Jurkat, Clone E6-1 (cell line): ENCODE results near the gene HK1.
A peak's percentile ranks its signal among the peaks of the same experiment; 100 is the strongest.

ENCODE experiments used
- DNase-seq: peaks from one replicate; pipeline ENCODE4 v3.0.0-alpha.2; 2011; ENCODE audit warnings: low read depth, low spot score
- H3K4me3 ChIP-seq: 2 replicates; pipeline ENCODE4 v1.5.1; 2011; ENCODE audit warnings: mild to moderate bottlenecking, low read length, control low read depth, moderate library complexity

Gene HK1

DNA sequence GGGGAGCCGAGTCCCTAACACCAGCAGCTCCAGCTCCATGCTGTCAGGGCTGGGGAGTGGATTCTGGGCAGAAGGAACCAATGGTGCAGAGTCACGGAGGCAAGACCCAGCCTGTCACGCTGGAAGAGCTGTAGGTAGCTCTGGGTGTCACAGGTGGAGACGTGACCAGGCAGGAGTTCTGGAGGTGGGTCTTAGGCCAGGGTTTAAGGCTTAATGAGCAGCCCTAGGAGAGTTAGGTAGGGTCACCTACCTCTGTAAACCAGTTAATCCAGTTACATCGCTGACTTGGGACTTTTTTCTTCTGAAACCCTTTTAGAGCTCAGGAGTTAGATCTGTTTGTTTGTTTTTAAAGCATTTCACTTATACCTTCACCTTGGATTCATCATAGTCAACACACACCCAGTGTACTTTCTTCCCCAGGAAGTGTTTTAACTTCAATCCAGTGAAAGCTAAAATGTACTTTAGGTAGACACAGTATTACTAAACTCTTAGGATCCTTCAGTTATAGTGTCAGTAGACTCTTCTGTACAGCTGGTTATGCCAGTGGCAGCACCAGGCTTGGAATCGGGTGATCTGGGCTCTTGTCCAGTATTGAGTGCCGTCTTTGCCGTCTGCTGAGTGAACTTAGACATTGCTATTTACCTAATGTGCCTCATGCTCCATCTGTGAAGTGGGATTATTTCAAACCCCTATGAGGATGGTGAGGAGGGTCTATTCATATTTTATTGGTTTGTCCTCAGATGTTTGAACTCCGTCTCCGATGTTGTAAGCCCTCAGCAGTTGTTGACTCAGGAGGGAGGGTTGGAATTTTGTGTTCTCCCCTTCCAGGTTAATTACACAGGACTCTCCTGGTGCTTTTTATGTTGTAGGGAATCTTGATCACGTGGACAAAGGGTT lies 107.4 kb downstream of the HK1 start:
- H3K4me3 ChIP-seq: no peak overlapping the region
- no peak for DNase-seq

GRCh38 chr10:69387500-69387899 lies 109.2 kb downstream of the HK1 start:
- no peak overlapping the region for H3K4me3 ChIP-seq
- no peak for DNase-seq

DNA sequence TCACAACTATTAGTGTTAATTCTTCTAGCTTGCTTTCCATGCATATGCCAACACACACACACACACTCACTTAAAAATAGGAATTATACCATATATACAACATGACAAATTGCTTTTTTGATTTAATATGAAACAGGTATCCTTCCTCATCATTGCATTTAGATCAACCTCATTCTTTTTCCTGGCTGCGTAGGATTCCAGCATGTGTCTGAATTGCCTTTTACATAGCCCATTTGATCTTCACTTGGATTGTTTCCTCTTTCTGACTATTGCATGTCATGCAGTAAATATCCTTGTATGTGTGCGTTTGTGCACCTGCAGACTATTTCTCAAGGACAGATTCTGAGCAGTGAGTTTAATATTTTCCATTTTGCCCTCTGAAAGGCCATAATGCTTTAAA lies 110.2 kb downstream of the HK1 start:
- no peak for DNase-seq
- H3K4me3 ChIP-seq: no peak overlapping the region

GRCh38 chr10:69389827-69390490 lies 111.7 kb downstream of the HK1 start:
- no peak overlapping the region for H3K4me3 ChIP-seq
- DNase-seq: peak; percentile 42

DNA sequence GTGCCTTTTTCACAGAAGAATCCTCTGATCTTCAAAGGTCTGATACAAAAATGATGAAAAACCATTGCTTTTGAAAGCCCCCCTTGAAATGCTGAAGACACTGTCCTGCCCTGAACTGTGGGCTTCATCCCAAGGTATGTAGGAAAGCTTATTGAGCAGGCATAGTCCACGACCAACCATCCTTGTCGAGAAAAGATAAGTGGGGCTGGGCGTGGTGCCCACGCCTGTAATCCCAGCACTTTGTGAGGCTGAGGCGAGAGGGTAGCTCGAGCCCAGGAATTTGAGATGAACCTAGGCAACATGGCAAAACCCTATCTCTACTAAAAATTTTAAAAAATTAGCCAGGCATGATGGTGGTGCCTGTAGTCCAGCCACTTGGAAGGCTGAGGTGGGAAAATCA lies 112.9 kb downstream of the HK1 start:
- DNase-seq: no peak
- no peak overlapping the region for H3K4me3 ChIP-seq

- peak; percentile 79 for DNase-seq
- no peak overlapping the region for H3K4me3 ChIP-seq
Observed at GRCh38 chr10:69392481-69393000, 114.2 kb downstream of the HK1 start.

- no peak for DNase-seq
- H3K4me3 ChIP-seq: no peak overlapping the region
Observed at GRCh38 chr10:69394020-69394419, 115.7 kb downstream of the HK1 start.

DNA sequence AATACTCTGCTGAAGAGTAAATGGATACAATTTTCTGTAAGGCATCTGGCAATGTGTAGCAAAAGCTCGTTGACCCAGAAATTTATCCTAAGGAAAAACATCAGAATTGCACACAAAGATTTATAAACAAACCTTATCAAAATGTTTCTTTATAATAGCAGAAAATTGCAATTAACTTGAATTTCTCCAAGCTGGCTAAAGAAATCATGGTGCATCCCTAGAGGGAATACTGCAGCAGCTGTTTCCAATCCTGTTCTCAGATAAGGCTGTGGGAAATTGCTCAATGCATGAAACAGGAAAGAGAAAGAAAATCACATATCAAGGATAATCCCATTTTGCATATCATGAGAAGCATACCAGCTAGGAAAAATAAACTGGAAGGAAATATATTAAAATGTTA lies 119.7 kb downstream of the HK1 start:
- DNase-seq: no peak
- H3K4me3 ChIP-seq: no peak overlapping the region

- H3K4me3 ChIP-seq: no peak overlapping the region
- no peak for DNase-seq
Observed at GRCh38 chr10:69398466-69398865, 120.2 kb downstream of the HK1 start.

GRCh38 chr10:69400936-69401335 lies 122.6 kb downstream of the HK1 start:
- no peak overlapping the region for H3K4me3 ChIP-seq
- no peak for DNase-seq

- no peak for DNase-seq
Observed at GRCh38 chr10:69401416-69401815, 123.1 kb downstream of the HK1 start.

DNA sequence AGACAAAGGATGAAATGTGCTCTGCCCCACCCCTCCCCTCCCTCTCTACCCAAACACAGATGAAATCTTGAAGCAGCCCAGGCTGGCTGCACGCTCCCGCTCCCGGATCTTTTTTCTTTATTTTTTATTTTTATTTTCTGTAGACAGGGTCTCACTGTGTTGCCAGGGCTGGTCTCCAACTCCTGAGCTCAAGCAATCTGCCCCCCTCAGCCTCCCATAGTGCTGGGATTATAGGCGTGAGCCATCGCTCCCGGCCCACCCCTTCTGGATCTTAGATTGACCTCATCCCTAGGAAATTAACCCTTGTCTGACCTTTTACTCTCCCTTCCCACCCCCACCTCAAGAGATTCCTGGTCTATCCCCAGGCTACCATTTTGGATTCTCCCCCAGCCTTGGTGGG lies 124.1 kb downstream of the HK1 start:
- DNase-seq: no peak
- H3K4me3 ChIP-seq: no peak overlapping the region

More at GRCh38 chr10:69401416-69401815, 123.1 kb downstream of the HK1 start:
- no peak overlapping the region for H3K4me3 ChIP-seq

- no peak overlapping the region for H3K4me3 ChIP-seq
- no peak for DNase-seq
Observed at GRCh38 chr10:69403066-69403465, 124.8 kb downstream of the HK1 start.

GRCh38 chr10:69403519-69403918 lies 125.2 kb downstream of the HK1 start:
- DNase-seq: no peak

DNA sequence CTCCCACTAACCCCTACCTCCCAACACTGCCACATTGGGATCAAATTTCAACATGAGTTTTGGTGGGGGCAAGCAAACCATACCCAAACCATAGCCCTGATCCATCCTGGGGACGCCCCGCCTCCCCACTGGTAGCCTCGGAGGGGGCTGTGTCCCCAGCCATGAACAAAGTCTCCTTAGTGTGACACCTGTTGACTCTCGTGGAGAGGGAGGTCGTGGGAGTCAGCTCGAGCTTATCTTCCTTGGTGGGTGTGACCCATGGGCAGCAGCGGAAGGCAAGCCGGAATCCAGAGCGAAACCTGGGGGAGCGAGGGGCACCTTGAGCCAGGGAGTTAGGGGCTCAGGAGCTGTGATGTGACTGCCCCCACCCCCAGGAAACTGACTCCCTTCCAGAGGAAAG lies 126.5 kb downstream of the HK1 start:
- no peak for DNase-seq
- H3K4me3 ChIP-seq: no peak overlapping the region

More at GRCh38 chr10:69403519-69403918, 125.2 kb downstream of the HK1 start:
- no peak overlapping the region for H3K4me3 ChIP-seq

DNA sequence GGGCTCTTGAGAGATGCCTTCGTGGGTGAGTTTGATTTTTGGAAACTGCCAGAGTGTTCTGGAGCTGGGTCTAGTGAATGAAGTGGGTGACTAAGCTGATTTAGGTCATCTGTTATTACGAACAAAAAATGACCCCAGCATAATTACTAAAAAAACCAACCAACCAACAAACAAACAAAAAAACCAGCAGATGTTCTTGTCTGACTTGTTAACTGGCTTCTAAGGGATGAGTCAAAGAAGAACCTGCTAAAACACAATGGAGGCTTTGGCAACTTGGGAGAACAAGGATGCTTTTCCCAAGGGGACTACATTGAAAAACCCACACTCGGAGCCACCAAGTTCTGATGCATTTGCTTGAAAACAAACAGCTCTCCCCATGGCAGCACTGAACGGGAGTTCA lies 126.9 kb downstream of the HK1 start:
- no peak for DNase-seq
- H3K4me3 ChIP-seq: no peak overlapping the region

DNA sequence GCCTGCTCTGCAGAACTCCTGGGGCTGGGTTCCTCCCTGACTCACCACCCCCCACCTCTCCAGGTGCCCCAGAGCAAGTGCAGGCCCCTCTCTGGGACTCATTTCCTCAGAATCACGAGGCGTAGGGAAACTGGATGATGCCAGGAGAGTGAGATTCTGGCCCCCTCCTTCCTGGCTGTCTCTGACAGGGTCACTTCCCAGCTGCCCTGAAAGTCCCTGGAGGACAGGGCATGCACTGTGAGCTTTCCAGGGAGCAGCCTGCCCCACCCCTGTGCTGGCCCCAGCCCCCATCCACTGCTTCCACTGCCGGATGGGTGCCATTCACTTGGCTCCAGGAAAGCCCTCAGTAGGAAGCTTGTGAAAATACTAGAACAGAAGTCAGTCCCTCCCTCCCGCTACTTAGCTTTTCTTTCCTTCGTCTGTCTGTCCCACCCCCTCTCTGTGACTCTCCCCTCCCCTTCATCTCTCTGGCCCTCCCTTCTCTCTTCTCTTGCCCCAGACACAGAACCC lies 128.1 kb downstream of the HK1 start:
- no peak for DNase-seq
- no peak overlapping the region for H3K4me3 ChIP-seq

- no peak overlapping the region for H3K4me3 ChIP-seq
- DNase-seq: no peak
Observed at GRCh38 chr10:69406816-69407580, 128.7 kb downstream of the HK1 start.

DNA sequence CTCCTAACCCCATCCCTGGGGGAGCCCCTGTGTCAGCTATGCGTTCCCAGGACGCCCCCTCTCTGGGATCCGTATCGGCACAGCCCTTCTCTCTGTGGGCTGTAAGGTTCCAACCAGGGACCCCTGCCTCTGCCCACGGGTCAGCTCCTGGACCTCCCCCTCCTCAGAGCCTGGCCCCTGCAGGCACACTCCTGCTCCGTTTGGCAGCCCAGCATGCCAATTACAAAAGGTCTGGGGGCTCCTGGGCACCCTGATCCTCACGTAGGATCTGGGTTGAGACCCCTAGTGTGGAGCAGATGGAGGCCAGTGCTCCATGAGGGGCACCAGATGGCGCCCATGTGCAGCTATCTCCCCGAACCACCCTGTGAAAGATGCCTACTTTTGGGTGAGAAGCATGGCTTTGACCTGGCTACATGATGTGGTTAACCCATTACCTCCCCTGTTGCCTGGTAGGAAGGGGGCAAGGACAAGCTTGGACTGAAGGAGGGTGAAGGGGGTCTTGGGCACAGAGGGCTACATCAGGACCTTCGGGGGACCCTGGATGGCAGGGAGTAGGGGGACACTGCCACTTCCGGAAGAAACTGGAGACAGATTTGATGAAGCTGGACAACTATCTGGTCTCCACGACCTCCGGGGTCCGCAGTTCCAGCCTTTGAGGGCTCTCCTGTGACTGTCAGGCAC lies 129.5 kb downstream of the HK1 start:
- DNase-seq: peak; percentile 60
- no peak overlapping the region for H3K4me3 ChIP-seq
